NT2/D1 (cell line): ENCODE results near the gene MICOS13.

ENCODE experiments used
- YY1 ChIP-seq: IDR thresholded peaks from 2 replicates; pipeline ENCODE4 v1.6.1; 2011; ENCODE audit not compliant: insufficient read length, insufficient read depth
- ZNF274 ChIP-seq: IDR thresholded peaks from 2 replicates; pipeline ENCODE4 v1.6.1; 2011; ENCODE audit warnings: mild to moderate bottlenecking, low read depth, low read length

DNA sequence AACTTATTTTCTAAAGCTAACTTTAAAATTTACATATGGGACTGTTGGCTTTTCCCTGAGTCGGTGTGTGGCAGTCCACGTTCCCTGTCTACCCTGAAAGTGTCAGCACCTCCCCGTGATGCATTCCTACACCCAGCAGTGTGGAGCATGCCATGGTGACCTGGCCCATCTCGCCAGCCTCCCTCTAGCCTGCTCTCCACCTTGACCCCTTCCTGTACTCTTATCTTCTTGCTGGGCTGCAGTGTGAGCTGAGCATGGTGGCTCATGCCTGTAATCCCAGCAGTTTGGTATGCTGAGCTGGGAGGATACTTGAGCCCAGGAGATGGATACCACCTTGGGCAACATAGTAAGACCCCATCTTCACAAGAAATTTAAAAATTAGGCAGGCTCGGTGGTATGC is 25.4 kb downstream of the MICOS13 start:
- TF ChIP-seq YY1 (no peak), ZNF274 (no peak)
